Panc1 (cell line): ENCODE results near the gene PTPRR. TPM values are rescaled to one million over a fixed set of nuclear protein-coding genes. Genes with fewer than 3 reads are reported as not detected.

Experiments
- ATAC-seq: fragments of 200-7000 bp; cut with Tn5 transposase; 2 replicates; pipeline ENCODE4 v1.9.1; 2020; ENCODE audit warnings: mild to moderate bottlenecking, moderate library complexity
- BruUV-seq: library from RNA; stranded (reverse); fragments of 400-500 nt; replicated peaks from 2 replicates; lab custom pipeline; 2021; lab: Mats Ljungman, UMichigan
- CTCF ChIA-PET: fragments of 300-600 bp; sonication (Branson Sonifier 250); formaldehyde crosslinking; loops from one replicate; lab custom pipeline; 2022; ENCODE audit warnings: antibody characterized with exemption; lab: Charles Lee
- POLR2A ChIA-PET: fragments of 300-600 bp; sonication (Branson Sonifier 250); formaldehyde crosslinking; loops from one replicate; lab custom pipeline; 2022; ENCODE audit warnings: antibody characterized with exemption; lab: Charles Lee
- DNase-seq: peaks from one replicate; pipeline ENCODE4 v3.0.0-alpha.2; 2010; ENCODE audit warnings: low read depth, low spot score
- H3K27ac ChIP-seq: 2 replicates; pipeline ENCODE4 v1.5.1; 2011; ENCODE audit warnings: mild to moderate bottlenecking, low read length, inconsistent platforms
- H3K27me3 ChIP-seq: fragments of 200-500 bp; sonication (Bioruptor generic); 2 replicates; pipeline ENCODE4 v1.6.0; 2014; ENCODE audit warnings: low read length, inconsistent platforms; ENCODE audit not compliant: control insufficient read depth, insufficient read depth
- H3K36me3 ChIP-seq: fragments of 200-500 bp; sonication (Bioruptor generic); 2 replicates; pipeline ENCODE4 v1.5.1; 2014; ENCODE audit warnings: inconsistent platforms, mild to moderate bottlenecking, low read length, moderate library complexity; ENCODE audit not compliant: control insufficient read depth, insufficient read depth
- H3K4me1 ChIP-seq: 2 replicates; pipeline ENCODE4 v1.5.1; 2011; ENCODE audit warnings: inconsistent platforms, mild to moderate bottlenecking, low read length, moderate library complexity; ENCODE audit not compliant: control insufficient read depth, insufficient read depth
- H3K4me3 ChIP-seq, 2 experiments: 2 replicates each; pipeline ENCODE4 v1.5.1; 2011 to 2012; ENCODE audit warnings: low read depth in 2 of 2, low read length in 2 of 2, mild to moderate bottlenecking in 2 of 2, inconsistent platforms in 1 of 2, moderate library complexity in 1 of 2
- H3K9me3 ChIP-seq: fragments of 200-500 bp; sonication (Bioruptor generic); 2 replicates; pipeline ENCODE4 v1.5.1; 2014; ENCODE audit warnings: low read depth, mild to moderate bottlenecking, inconsistent platforms, low read length, moderate library complexity; ENCODE audit not compliant: control insufficient read depth, insufficient read depth
- POLR2AphosphoS5 ChIP-seq: IDR thresholded peaks from 2 replicates; pipeline ENCODE4 v1.6.1; 2012; ENCODE audit warnings: mild to moderate bottlenecking, low read depth, low read length, moderate library complexity
- SIN3A ChIP-seq: IDR thresholded peaks from 2 replicates; pipeline ENCODE4 v1.6.1; 2012; ENCODE audit warnings: low read depth, mild to moderate bottlenecking, low read length, moderate library complexity, borderline replicate concordance; ENCODE audit not compliant: insufficient read depth
- TCF7L2 ChIP-seq: IDR thresholded peaks from 2 replicates; pipeline ENCODE4 v1.6.1; 2011; ENCODE audit warnings: mild to moderate bottlenecking, low read depth, low read length, inconsistent platforms
- in situ Hi-C: cut with HindIII; loops from 2 replicates; pipeline ENCODE4 v1.10.0; 2016; ENCODE audit warnings: low sequenced_read_pairs, low pct_unique_long_range_greater_than_20kb
- intact Hi-C: fragments of 100-400 bp; cut with micrococcal nuclease; formaldehyde crosslinking; loops from one replicate; pipeline ENCODE4 v1.10.0; 2022; ENCODE audit not compliant: unreplicated experiment
- total RNA-seq: library from RNA; stranded (reverse); gene quantifications from one replicate; pipeline ENCODE4 v1.2.1, GENCODE V29; 2021; ENCODE audit not compliant: unreplicated experiment
- TF ChIP-seq, protein P1 (sequence below): fragments of 450-650 bp; IDR thresholded peaks from 2 replicates; pipeline ENCODE4 v1.5.1; 2017; ENCODE audit warnings: mild to moderate bottlenecking
- TF ChIP-seq, protein P2 (sequence below), 2 experiments: IDR thresholded peaks; 2 replicates each; pipeline ENCODE4 v1.6.1; 2011 to 2012; ENCODE audit warnings: low read depth in 2 of 2, control low read depth in 1 of 2, low read length in 1 of 2, mild to moderate bottlenecking in 1 of 2, moderate library complexity in 1 of 2; ENCODE audit not compliant: insufficient read depth in 1 of 2

The PTPRR gene
- total RNA-seq, 1 experiment from 2014 or later = not detected

DNA sequence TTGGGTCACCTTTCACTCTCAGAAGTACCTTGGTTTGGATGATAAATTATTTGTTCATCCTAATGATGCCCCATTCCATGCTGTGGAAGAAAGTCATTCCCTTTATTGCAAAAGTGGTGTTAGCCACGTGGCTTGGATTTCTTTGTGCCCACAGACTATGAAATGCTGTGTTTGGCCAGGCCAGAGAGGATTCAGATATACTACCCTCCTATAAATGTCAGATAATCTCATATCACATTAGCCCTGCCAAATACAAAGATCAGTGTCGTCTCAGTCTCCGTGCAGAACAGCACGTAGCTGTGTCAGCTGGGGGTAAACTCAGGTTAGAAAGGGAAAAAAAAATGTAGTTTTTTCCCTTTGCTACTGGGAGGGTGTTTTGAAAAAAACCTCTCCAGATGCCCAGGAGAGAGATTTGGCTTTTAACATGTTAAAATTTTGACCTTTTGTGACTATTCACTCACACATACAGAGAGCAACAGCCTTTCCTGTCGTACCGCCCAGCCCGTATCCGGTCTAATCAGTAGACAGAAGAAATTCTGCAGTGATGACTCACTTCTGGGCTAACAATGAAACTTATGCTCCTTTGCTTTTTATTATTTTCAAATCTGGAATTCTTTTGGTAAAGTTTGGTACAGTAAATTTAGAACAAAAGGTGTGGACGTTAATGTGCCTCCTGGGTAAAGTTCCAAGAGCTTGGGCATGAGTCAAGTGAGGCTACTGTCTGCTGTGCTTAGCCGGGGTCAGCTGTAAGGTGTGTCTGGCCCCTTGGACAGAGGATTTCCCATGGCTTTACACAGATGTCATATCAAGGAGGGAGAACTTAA, 274.8 kb downstream of the PTPRR start:
- POLR2A ChIA-PET = no interaction called here
- H3K9me3 ChIP-seq = no peaks in the 10 kb centered on the region
- H3K27me3 ChIP-seq = no peaks in the 10 kb centered on the region
- CTCF ChIA-PET = no interaction called here
- no TSS peak for BruUV-seq
- intact Hi-C loops = no loop called here
- H3K4me1 ChIP-seq = no peaks in the 10 kb centered on the region; the same call in 1 of the 2 replicates
- 0 out of 4 replicates have a peak overlapping the region, but pooled peaks of 1 of the 2 experiments have one; percentile 3 for H3K4me3 ChIP-seq
- no peak for TF ChIP-seq SIN3A
- TF ChIP-seq TCF7L2 = no peak
- TF ChIP-seq POLR2AphosphoS5 = no peak
- TF ChIP-seq, protein P1, sequence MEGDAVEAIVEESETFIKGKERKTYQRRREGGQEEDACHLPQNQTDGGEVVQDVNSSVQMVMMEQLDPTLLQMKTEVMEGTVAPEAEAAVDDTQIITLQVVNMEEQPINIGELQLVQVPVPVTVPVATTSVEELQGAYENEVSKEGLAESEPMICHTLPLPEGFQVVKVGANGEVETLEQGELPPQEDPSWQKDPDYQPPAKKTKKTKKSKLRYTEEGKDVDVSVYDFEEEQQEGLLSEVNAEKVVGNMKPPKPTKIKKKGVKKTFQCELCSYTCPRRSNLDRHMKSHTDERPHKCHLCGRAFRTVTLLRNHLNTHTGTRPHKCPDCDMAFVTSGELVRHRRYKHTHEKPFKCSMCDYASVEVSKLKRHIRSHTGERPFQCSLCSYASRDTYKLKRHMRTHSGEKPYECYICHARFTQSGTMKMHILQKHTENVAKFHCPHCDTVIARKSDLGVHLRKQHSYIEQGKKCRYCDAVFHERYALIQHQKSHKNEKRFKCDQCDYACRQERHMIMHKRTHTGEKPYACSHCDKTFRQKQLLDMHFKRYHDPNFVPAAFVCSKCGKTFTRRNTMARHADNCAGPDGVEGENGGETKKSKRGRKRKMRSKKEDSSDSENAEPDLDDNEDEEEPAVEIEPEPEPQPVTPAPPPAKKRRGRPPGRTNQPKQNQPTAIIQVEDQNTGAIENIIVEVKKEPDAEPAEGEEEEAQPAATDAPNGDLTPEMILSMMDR = no peak
- TF ChIP-seq, protein P2, sequence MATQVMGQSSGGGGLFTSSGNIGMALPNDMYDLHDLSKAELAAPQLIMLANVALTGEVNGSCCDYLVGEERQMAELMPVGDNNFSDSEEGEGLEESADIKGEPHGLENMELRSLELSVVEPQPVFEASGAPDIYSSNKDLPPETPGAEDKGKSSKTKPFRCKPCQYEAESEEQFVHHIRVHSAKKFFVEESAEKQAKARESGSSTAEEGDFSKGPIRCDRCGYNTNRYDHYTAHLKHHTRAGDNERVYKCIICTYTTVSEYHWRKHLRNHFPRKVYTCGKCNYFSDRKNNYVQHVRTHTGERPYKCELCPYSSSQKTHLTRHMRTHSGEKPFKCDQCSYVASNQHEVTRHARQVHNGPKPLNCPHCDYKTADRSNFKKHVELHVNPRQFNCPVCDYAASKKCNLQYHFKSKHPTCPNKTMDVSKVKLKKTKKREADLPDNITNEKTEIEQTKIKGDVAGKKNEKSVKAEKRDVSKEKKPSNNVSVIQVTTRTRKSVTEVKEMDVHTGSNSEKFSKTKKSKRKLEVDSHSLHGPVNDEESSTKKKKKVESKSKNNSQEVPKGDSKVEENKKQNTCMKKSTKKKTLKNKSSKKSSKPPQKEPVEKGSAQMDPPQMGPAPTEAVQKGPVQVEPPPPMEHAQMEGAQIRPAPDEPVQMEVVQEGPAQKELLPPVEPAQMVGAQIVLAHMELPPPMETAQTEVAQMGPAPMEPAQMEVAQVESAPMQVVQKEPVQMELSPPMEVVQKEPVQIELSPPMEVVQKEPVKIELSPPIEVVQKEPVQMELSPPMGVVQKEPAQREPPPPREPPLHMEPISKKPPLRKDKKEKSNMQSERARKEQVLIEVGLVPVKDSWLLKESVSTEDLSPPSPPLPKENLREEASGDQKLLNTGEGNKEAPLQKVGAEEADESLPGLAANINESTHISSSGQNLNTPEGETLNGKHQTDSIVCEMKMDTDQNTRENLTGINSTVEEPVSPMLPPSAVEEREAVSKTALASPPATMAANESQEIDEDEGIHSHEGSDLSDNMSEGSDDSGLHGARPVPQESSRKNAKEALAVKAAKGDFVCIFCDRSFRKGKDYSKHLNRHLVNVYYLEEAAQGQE (IDR thresholded peaks at IDR 0.05; ENCODE audit: insufficient read depth in 1 of 2, low read depth in 2 of 2, low read length in 1 of 2) = no peak
- H3K36me3 ChIP-seq = no peaks in the 10 kb centered on the region
- in situ Hi-C loops = no loop called here
- ATAC-seq (peak; percentile 81), DNase-seq (peak; percentile 30)
- no peak overlapping the region for H3K27ac ChIP-seq

DNA sequence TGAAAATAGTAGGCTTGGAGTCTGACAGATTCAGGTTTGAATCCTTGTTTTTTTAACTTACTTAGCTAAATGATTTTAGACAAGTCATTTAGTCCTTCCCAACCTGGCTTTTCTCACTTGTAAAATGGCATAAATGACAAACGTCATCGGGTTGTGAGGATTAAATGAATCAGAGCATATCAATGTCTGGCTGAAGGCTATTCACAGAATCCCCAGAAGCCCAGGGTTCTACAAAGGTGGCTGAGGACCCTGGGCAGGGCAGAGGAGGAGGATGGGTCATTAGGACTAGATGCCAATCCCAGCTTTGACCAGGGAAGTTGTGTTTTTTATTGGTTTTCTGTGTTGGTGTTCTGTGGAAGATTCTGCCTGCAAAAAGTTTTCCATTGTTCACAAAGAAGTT, 275.7 kb downstream of the PTPRR start:
- Histone ChIP-seq H3K36me3 (no peaks in the 10 kb centered on the region), H3K4me3 (no peak overlapping the region), H3K4me1 (no peaks in the 10 kb centered on the region; the same call in 1 of the 2 replicates), H3K27ac (no peak overlapping the region), H3K27me3 (no peaks in the 10 kb centered on the region), H3K9me3 (no peaks in the 10 kb centered on the region)
- TF ChIP-seq, protein P1 = no peak
- TF ChIP-seq, protein P2 (IDR thresholded peaks at IDR 0.05; ENCODE audit: insufficient read depth in 1 of 2, low read depth in 2 of 2, low read length in 1 of 2) = no peak
- no peak for TF ChIP-seq SIN3A
- no peak for TF ChIP-seq TCF7L2
- no peak for TF ChIP-seq POLR2AphosphoS5
- no TSS peak for BruUV-seq
- no peak for DNase-seq
- CTCF ChIA-PET = no interaction called here
- no peak for ATAC-seq
- in situ Hi-C loops = no loop called here
- intact Hi-C loops = no loop called here
- POLR2A ChIA-PET = no interaction called here
